GM12878 (cell line): Measurements from ENCODE around the gene ANKRD62. TPM values are rescaled to one million over a fixed set of nuclear protein-coding genes. Genes with fewer than 3 reads are reported as not detected.
A peak's percentile ranks its signal among the peaks of the same experiment; 100 is the strongest.

ENCODE experiments used
- ATAC-seq: fragments of 200-7000 bp; cut with Tn5 transposase; 3 replicates; pipeline ENCODE4 v1.9.1; 2020; ENCODE audit warnings: mild to moderate bottlenecking, moderate library complexity
- BruUV-seq: library from RNA; stranded (reverse); fragments of 400-500 nt; replicated peaks from 2 replicates; lab custom pipeline; 2021; lab: Mats Ljungman, UMichigan
- CTCF ChIA-PET: fragments of 300-600 bp; sonication (Branson Sonifier 250); formaldehyde crosslinking; extraction: SDS; loops from one replicate; lab custom pipeline; 2021; ENCODE audit warnings: inconsistent platforms; lab: Yijun Ruan, JAX
- POLR2A ChIA-PET: fragments of 350-600 bp; formaldehyde crosslinking; extraction: SDS; loops from one replicate; lab custom pipeline; 2021; ENCODE audit warnings: inconsistent platforms; lab: Charles Lee
- RAD21 ChIA-PET: fragments of 300-600 bp; sonication (Branson Sonifier 250); formaldehyde crosslinking; loops from one replicate; lab custom pipeline; 2023; ENCODE audit warnings: antibody characterized with exemption; ENCODE audit not compliant: unreplicated experiment; lab: Charles Lee
- SMC1A ChIA-PET: fragments of 300-600 bp; sonication (Branson Sonifier 250); formaldehyde crosslinking; loops from one replicate; lab custom pipeline; 2023; ENCODE audit not compliant: unreplicated experiment, uncharacterized antibody; lab: Charles Lee
- DNase-seq: peaks from one replicate; pipeline ENCODE4 v3.0.0-alpha.2; 2011; ENCODE audit warnings: low read depth, low spot score
- FAIRE-seq: peaks from 3 replicates; lab custom pipeline; 2011; peaks lifted over from hg19 to GRCh38; lab: Jason Lieb, UNC
- H2AFZ ChIP-seq: 2 replicates; pipeline ENCODE4 v1.6.0; 2011; ENCODE audit warnings: low read depth, low read length, control low read depth; ENCODE audit not compliant: control insufficient read depth
- H3K27ac ChIP-seq: 2 replicates; pipeline ENCODE4 v1.5.1; 2011; ENCODE audit warnings: control low read depth; ENCODE audit not compliant: control insufficient read depth, insufficient read depth
- H3K27me3 ChIP-seq, 2 experiments: replicated peaks in 1 of 2; 2 replicates each; pipeline versions ENCODE4 v1.6.0 to v1.6.1; 2011; ENCODE audit warnings: low read length in 1 of 2; ENCODE audit not compliant: control insufficient read depth in 2 of 2, insufficient read depth in 2 of 2
- H3K36me3 ChIP-seq, 2 experiments: 2 replicates each; pipeline ENCODE4 v1.5.1; 2011; ENCODE audit warnings: low read length in 1 of 2; ENCODE audit not compliant: control insufficient read depth in 2 of 2, insufficient read depth in 2 of 2
- H3K4me1 ChIP-seq: 2 replicates; pipeline ENCODE4 v1.6.1; 2011; ENCODE audit warnings: mild to moderate bottlenecking, low read length, moderate library complexity, mixed read lengths; ENCODE audit not compliant: control insufficient read depth, insufficient read depth
- H3K4me2 ChIP-seq: 2 replicates; pipeline ENCODE4 v1.6.0; 2011; ENCODE audit warnings: control low read depth; ENCODE audit not compliant: control insufficient read depth, insufficient read depth
- H3K4me3 ChIP-seq: fragments of 200-600 bp; sonication (generic); 2 replicates; pipeline ENCODE4 v1.5.1; 2016
- H3K79me2 ChIP-seq: 2 replicates; pipeline ENCODE4 v1.6.0; 2011; ENCODE audit warnings: low read length; ENCODE audit not compliant: control insufficient read depth, insufficient read depth
- H3K9ac ChIP-seq: 2 replicates; pipeline ENCODE4 v1.8.0; 2011; ENCODE audit warnings: low read length, control low read depth, mixed read lengths; ENCODE audit not compliant: control insufficient read depth, insufficient read depth
- H3K9me3 ChIP-seq: replicated peaks from 3 replicates; pipeline ENCODE4 v1.5.1; 2011; ENCODE audit warnings: mild to moderate bottlenecking, low read length; ENCODE audit not compliant: control insufficient read depth, insufficient read depth
- H4K20me1 ChIP-seq: 2 replicates; pipeline ENCODE4 v1.6.0; 2011; ENCODE audit not compliant: control insufficient read depth, insufficient read depth
- NR2C1 ChIP-seq: fragments of 450-650 bp; IDR thresholded peaks from 2 replicates; pipeline ENCODE4 v1.6.1; 2017; ENCODE audit warnings: antibody characterized with exemption, mild to moderate bottlenecking, moderate library complexity
- RAD21 ChIP-seq: IDR thresholded peaks from 2 replicates; pipeline ENCODE4 v1.6.1; 2011; ENCODE audit warnings: mild to moderate bottlenecking, low read depth, low read length, moderate library complexity; ENCODE audit not compliant: insufficient read depth
- WGBS: methylation state at CpG from one replicate; pipeline ENCODE4 v1.1.6; 2016; ENCODE audit warnings: low lambda C conversion rate; ENCODE audit not compliant: insufficient replicate concordance, insufficient coverage; ENCODE audit errors: missing lambda C conversion rate; 5-methylcytosine and 5-hydroxymethylcytosine counted together
- in situ Hi-C: fragments of 300-500 bp; cut with MboI; formaldehyde crosslinking; loops from 9 replicates; pipeline ENCODE4 v1.14.3; 2018; ENCODE audit warnings: mixed read lengths
- intact Hi-C: fragments of 100-400 bp; cut with micrococcal nuclease; formaldehyde crosslinking; loops from one replicate; pipeline ENCODE4 v1.14.2; 2022; ENCODE audit not compliant: unreplicated experiment
- polyA plus RNA-seq, 11 experiments: library from polyadenylated mRNA; depleted of rRNA in 4 of 11; unstranded in 6 of 11; stranded (reverse) in 5 of 11; fragments of >200 nt; fragmentation: Nextera tagmentation in 4 of 11; fragmentation: Illumina TruSeq in 1 of 11; extraction: Ambion mirVana in 4 of 11; extraction: Trizol in 1 of 11; gene quantifications; 1 replicate in 1 of 11; 2 replicates in 10 of 11; pipeline versions ENCODE4 v1.2.1 to v1.2.3, GENCODE V29; 2011 to 2016; ENCODE audit warnings: inconsistent platforms in 2 of 11, missing spikeins in 2 of 11, low read depth in 1 of 11
- total RNA-seq, 4 experiments: library from RNA; depleted of rRNA in 3 of 4; stranded (reverse); fragments of >200 nt in 3 of 4; fragmentation: Illumina TruSeq in 1 of 4; extraction: Trizol in 1 of 4; gene quantifications; 2 replicates each; pipeline versions ENCODE4 v1.2.1 to v1.2.3, GENCODE V29; 2013 to 2021
- TF ChIP-seq, protein P1 (sequence below), 3 experiments: IDR thresholded peaks in 2 of 3; conservative IDR thresholded peaks in 1 of 3; 2 replicates each; pipeline ENCODE4 v1.5.1; 2011; ENCODE audit warnings: low read depth in 3 of 3, low read length in 3 of 3, mild to moderate bottlenecking in 3 of 3, control low read depth in 2 of 3, moderate library complexity in 2 of 3, inconsistent platforms in 1 of 3, mixed read lengths in 1 of 3; ENCODE audit not compliant: control insufficient read depth in 2 of 3, insufficient read depth in 1 of 3; ENCODE audit errors: extremely low read depth in 1 of 3
- TF ChIP-seq, protein P2 (sequence below): IDR thresholded peaks from 2 replicates; pipeline ENCODE4 v1.6.1; 2011; ENCODE audit warnings: low read depth, low read length, improper control_type of control experiment, borderline replicate concordance

ANKRD62 gene
- total and polyA plus RNA-seq, 10 of the 15 experiments (the other 5 are each of a cell fraction or from before 2014, with no cell fraction given): not detected

DNA sequence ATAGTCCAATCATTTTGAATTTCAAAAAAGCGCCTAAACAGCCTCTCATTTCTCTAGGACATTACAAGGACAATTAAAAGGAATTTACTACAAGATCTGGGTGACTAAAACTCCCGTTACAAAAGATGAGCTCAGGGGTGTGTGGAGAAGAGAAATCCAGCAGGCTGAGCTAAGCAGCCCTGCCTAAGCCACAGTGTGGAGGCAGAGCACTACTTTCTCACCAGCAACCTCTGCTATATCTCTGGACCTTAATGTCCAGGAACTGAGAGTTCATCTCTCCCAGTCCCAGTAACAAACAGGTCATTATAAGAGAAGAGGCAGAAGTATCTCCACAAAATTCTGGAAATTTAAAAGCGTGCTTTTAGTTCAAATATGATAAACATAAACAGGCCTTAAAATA is 18.9 kb upstream of the ANKRD62 start:
- Histone ChIP-seq H3K36me3 (no peaks in the 10 kb centered on the region), H3K9ac (no peak overlapping the region), H4K20me1 (no peaks in the 10 kb centered on the region), H2AFZ (no peak overlapping the region), H3K79me2 (no peaks in the 10 kb centered on the region), H3K4me1 (no peaks in the 10 kb centered on the region), H3K27me3 (no peaks in the 10 kb centered on the region; a peak in 1 of 4 replicates), H3K4me2 (no peak overlapping the region), H3K27ac (no peak overlapping the region), H3K9me3 (no peaks in the 10 kb centered on the region), H3K4me3 (no peak overlapping the region)
- ATAC-seq (no peak), FAIRE-seq (no peak), DNase-seq (no peak)
- in situ Hi-C loops (no loop called here), intact Hi-C loops (no loop called here)
- TF ChIP-seq NR2C1: no peak
- TF ChIP-seq, protein P1, sequence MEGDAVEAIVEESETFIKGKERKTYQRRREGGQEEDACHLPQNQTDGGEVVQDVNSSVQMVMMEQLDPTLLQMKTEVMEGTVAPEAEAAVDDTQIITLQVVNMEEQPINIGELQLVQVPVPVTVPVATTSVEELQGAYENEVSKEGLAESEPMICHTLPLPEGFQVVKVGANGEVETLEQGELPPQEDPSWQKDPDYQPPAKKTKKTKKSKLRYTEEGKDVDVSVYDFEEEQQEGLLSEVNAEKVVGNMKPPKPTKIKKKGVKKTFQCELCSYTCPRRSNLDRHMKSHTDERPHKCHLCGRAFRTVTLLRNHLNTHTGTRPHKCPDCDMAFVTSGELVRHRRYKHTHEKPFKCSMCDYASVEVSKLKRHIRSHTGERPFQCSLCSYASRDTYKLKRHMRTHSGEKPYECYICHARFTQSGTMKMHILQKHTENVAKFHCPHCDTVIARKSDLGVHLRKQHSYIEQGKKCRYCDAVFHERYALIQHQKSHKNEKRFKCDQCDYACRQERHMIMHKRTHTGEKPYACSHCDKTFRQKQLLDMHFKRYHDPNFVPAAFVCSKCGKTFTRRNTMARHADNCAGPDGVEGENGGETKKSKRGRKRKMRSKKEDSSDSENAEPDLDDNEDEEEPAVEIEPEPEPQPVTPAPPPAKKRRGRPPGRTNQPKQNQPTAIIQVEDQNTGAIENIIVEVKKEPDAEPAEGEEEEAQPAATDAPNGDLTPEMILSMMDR (IDR thresholded peaks at IDR 0.05 in 2 of 3, conservative IDR thresholded peaks at IDR 0.05 in 1 of 3; ENCODE audit: control insufficient read depth in 2 of 3, extremely low read depth in 1 of 3, insufficient read depth in 1 of 3, low read depth in 3 of 3, low read length in 3 of 3): peak in 1 of 3 experiments; percentile 29; a peak in 1 of 6 replicates
- TF ChIP-seq RAD21: peak; percentile 31; the same call in 1 of the 2 replicates
- TF ChIP-seq, protein P2, sequence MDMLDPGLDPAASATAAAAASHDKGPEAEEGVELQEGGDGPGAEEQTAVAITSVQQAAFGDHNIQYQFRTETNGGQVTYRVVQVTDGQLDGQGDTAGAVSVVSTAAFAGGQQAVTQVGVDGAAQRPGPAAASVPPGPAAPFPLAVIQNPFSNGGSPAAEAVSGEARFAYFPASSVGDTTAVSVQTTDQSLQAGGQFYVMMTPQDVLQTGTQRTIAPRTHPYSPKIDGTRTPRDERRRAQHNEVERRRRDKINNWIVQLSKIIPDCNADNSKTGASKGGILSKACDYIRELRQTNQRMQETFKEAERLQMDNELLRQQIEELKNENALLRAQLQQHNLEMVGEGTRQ: no peak
- 19% methylated on average over 3 of the region's 3 CpGs for whole genome bisulfite sequencing
- CTCF ChIA-PET: interaction anchor here (0.6 to 1.2 kb wide), 2 partner anchors 164 to 197 kb away, joined by 3 read pairs; no protein-coding TSS in a partner anchor
- BruUV-seq: no TSS peak
- SMC1A ChIA-PET: no interaction called here
- RAD21 ChIA-PET: no interaction called here
- POLR2A ChIA-PET: no interaction called here
